HG02981 (cell line): ENCODE data around the gene NME1.

Source experiments
- ATAC-seq: cut with Tn5 transposase; IDR thresholded peaks from one replicate; pipeline ENCODE4 v1.9.1; 2021; ENCODE audit warnings: mild to moderate bottlenecking, moderate library complexity; ENCODE audit not compliant: unreplicated experiment

The NME1 gene

DNA sequence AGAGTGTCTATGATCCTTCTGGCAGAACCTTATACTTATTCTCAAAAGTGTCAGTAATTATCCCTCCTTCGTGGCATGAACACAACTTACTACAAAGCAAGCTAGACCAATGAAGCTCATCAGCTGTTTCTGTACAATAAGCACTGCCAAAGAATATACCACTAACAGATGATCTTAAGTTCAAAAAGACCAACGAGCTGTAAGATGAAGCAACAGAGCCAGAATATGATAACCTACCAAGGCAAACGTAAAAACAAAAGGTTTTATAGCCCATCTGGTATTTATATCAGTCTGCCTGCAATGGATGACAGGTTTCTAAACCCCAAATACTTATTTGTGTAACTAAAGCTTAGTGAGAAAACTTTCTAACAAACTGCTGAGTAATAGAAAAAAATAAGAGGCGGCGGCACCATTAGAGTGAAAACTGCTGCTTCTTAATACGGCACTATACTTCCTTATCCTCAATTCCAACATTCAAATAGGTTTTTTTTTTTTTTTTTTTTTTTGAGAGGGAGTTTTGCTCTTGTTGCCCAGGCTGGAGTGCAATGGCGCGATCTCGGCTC, 35.0 kb downstream of the NME1 start:
- ATAC-seq: no peak

DNA sequence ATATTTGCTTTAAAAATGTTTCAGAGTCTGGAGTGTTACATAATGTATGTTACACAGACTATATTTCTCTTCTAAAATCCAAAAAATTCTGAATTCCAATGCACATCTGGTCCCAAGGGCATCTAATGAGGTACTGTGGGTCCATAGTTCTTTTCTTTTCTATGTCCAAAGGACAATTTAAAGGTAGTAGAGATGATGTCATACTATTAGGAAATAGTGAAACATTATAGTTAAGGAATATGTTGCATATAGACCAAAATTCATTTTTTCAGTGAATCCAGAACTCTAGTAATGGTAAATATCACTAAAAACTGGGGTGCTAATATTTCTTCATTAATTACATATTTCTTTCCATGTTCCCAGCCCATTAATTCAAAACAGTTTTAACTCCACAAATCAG, 35.8 kb downstream of the NME1 start:
- no peak for ATAC-seq

DNA sequence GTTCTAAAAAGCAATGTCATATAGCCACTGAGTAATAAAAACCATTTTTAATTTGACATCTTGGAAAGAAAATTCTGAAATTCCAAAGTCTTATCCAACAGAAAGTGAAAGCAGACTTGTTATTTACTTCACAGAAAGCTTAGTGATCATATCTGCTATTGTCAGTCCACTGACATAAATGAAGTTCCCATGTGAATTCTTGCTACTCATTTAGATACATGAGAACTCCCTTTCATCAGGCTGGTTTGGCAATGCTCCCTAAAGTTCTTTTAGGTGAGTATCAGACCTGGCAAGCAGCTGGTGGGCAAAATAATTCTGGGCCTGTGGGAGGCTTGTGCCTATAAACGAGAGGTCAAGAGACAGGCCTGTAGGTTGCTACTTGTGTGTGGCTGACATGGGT, 36.3 kb downstream of the NME1 start:
- ATAC-seq: no peak

DNA sequence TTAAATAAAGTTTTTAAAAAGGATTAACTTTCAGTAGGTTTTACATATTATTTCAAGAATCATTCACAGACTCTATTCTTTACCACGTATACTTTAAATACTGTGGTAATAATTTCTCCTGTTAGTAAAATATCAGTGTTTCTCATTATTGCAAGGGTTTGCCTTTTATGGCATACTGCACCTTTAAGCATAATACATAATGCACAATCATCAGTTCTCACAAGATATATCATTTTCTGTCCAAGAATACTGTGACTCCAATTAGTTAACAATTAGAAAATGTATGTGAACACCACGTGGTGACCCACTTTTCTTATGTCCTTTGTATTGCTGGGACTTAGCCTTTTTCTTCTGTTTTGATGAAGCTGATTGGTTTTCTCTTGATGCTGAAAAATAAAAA, 38.5 kb downstream of the NME1 start:
- ATAC-seq: no peak

DNA sequence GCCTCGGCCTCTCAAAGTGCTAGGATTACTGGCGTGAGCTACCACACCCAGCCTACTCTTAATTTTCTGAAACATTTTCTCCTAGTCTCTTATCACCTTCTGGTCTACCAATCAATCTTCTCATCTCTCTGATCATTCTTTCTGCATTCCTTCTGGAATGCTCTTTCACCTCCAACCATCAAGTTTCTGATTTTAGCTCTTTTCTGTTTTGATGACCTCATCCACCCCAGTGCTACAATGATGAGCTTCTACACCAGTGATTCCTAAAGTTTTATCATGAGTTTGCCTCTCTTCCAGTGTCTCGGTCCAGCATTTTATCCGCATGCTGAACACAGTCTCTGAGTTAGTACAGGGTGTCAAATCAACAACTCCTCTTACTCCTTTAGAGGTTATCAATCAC, 44.4 kb downstream of the NME1 start:
- ATAC-seq: no peak

DNA sequence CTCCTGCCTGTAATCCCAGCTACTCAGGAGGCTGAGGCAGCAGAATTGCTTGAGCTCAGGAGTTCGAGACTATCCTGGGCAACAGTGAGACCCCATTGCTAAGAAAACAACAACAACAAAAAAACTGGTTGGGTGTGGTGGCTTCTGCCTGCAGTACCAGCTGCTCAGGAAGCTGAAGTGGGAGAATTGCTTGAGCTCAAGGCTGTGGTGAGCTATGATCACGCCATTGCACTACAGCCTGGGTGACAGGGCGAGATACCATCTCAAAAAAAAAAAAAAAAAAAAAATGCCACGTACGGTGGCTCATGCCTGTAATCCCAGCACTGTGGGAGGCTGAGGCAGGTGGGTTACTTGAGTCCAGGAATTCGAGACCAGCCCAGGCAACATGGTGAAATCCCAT, 46.9 kb downstream of the NME1 start:
- ATAC-seq: no peak

DNA sequence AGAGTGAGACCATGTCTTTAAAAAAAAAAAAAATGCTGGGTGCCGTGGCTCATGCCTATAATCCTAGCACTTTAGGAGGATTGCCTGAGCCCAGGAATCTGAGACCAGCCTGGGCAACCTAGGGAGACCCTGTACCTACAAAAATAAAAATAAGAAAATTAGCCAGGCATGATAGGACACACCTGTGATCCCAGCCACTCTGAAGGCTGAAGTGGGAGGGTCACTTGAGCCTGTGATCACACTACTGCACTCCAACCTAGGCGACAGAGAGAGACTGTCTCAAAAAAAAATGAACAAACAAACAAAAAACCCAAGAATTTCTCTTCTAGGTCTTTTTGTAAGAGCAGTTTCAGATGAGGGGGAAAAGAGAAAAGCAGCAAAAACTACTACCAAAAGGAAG, 47.5 kb downstream of the NME1 start:
- ATAC-seq: no peak

DNA sequence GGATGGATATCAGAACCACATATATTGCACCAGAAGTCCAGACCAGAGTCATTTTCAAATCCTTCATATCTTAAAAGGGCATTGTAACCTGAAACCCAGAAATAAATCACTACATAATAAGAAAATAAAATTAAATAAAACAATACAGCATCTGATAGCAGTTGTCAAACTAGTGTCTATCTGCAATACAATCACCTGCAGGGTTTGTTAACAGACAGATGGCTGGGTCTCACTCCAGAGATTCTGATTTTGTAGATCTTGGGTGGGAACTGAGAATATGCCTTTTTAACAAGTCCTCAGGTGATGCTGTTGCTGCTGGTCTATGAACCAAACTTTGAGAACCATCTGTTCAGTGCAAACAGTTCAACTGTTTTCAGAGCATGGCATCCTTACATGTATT, 50.5 kb downstream of the NME1 start:
- ATAC-seq: no peak
